Lower lobe of right lung (tissue), 2 donors: ENCODE results near the gene C16orf78. TPM values are rescaled to one million over a fixed set of nuclear protein-coding genes. Genes with fewer than 3 reads are reported as not detected.
A peak's percentile ranks its signal among the peaks of the same experiment; 100 is the strongest.
"Not testable (repeated sequence)": the region's sequence is repeated elsewhere in the genome, so short reads cannot be mapped to it uniquely, and the experiment has no call there.

Experiments
- ATAC-seq, 2 donors: fragments of 200-7000 bp; cut with Tn5 transposase; one replicate each; pipeline ENCODE4 v1.9.1; 2020 to 2022; ENCODE audit warnings: mild to moderate bottlenecking in 2 of 2, moderate library complexity in 2 of 2
- DNase-seq: peaks from one replicate; pipeline ENCODE4 v3.0.0-alpha.2; 2020
- H3K27ac ChIP-seq: fragments of 200-600 bp; one replicate; pipeline ENCODE4 v1.8.0; 2022
- H3K27me3 ChIP-seq: fragments of 200-600 bp; one replicate; pipeline ENCODE4 v1.8.0; 2022; ENCODE audit warnings: low read depth
- H3K36me3 ChIP-seq: fragments of 200-600 bp; one replicate; pipeline ENCODE4 v1.8.0; 2022; ENCODE audit warnings: mild to moderate bottlenecking
- H3K4me1 ChIP-seq: fragments of 200-600 bp; one replicate; pipeline ENCODE4 v1.8.0; 2022
- H3K4me3 ChIP-seq: fragments of 200-600 bp; one replicate; pipeline ENCODE4 v1.8.0; 2022; ENCODE audit warnings: mild to moderate bottlenecking
- H3K9me3 ChIP-seq: fragments of 200-600 bp; one replicate; pipeline ENCODE4 v1.8.0; 2022
- CTCF ChIP-seq: fragments of 200-600 bp; IDR thresholded peaks from one replicate; pipeline ENCODE4 v1.8.0; 2022; ENCODE audit warnings: antibody characterized with exemption, mild to moderate bottlenecking
- intact Hi-C: fragments of 100-400 bp; cut with DNase I; formaldehyde crosslinking; loops from one replicate; pipeline ENCODE4 v1.11.0; 2022
- total RNA-seq: library from RNA; stranded (reverse); fragmentation: NEBNext Ultra II Directional; extraction: Animal tissue kit (Norgen Biotek cat#: 25700); gene quantifications from one replicate; pipeline ENCODE4 v1.2.1, GENCODE V29; 2021
- donor health status: DM: no; HTN: yes; CAD: no; lungs with severe emphysema.

The C16orf78 gene
- total RNA-seq, 1 donor from 2014 or later: not detected

GRCh38 chr16:49354101-49354500 is 19.5 kb upstream of the C16orf78 start:
- Histone ChIP-seq H3K27ac (no peak overlapping the region), H3K36me3 (no peaks in the 10 kb centered on the region), H3K4me1 (no peaks in the 10 kb centered on the region), H3K4me3 (no peak overlapping the region), H3K9me3 (no peaks in the 10 kb centered on the region), H3K27me3 (peaks cover 14% of the 10 kb centered on the region)
- no peak for TF ChIP-seq CTCF
- intact Hi-C loops: loop anchor here (10.0 kb wide), 1 partner anchor 669 kb away; no protein-coding TSS in a partner anchor
- DNase-seq (no peak), ATAC-seq (no peak)

DNA sequence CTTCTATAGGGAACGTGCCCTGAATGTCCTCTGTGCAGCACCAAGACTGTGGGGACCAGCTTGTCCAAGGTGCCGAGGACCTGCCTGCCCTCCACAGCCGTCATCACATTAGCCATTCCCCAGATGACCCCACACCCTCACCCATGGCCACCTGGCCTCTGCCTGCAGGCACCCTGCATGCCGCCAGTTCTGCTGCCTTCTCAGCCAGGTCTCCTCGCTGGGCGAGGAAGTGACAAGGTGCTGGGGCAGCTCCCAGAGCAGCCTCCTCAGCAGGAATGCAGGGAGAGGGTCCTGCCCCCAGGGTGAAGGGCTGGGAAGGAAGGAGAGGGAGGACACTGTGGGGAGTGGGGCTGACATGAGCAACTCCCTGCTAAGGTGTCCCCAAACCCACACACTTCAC is 18.6 kb upstream of the C16orf78 start:
- Histone ChIP-seq H3K4me3 (no peak overlapping the region), H3K9me3 (no peaks in the 10 kb centered on the region), H3K36me3 (no peaks in the 10 kb centered on the region), H3K4me1 (no peaks in the 10 kb centered on the region), H3K27me3 (peaks cover 8% of the 10 kb centered on the region), H3K27ac (no peak overlapping the region)
- ATAC-seq: no peak
- intact Hi-C loops: loop anchor here (10.0 kb wide), 1 partner anchor 670 kb away; no protein-coding TSS in a partner anchor
- no peak for TF ChIP-seq CTCF
- no peak for DNase-seq

DNA sequence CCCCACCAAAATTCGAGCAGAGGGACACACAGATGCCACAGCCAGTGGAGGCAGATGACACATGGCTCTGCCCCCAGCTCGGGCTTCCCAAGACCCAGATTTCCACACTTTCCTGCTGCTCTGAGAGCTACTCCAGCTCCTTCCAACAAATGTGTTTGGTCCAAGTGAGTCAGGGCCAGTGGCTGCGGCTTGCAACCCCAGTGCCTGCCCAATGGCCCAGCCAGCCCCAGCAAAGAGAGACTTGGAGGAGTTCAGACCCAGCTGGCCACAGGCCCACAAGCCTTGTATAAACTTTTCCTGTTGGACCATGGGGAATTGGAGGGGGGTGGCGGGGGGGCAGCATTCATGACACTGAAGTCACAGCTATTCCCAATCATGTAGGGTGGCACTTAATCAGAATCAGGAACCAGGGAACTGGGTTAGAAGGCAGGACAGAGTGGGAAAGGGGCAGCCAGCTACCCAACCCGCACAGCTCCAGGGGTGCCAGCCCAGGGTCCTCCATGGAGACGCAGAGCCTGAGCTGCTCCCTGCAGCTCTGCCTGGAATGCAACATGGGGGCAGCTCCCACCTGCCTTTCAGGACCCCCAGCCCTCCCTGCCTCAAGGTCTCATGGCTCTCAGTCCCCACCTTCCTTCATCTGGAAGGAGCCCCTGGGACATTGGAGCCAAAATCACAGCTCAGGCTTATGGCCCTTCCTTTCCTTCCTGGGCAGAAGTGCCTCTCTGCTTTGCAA is 17.5 kb upstream of the C16orf78 start:
- intact Hi-C loops: loop anchor here (10.0 kb wide), 1 partner anchor 671 kb away; no protein-coding TSS in a partner anchor
- ATAC-seq (peak in 1 of 2 donors; percentile 20), DNase-seq (no peak)
- Histone ChIP-seq H3K36me3 (no peaks in the 10 kb centered on the region), H3K27ac (no peak overlapping the region), H3K4me3 (no peak overlapping the region), H3K4me1 (no peaks in the 10 kb centered on the region), H3K27me3 (peaks cover 3% of the 10 kb centered on the region), H3K9me3 (no peaks in the 10 kb centered on the region)
- TF ChIP-seq CTCF: no peak

GRCh38 chr16:49356728-49357488 is 16.7 kb upstream of the C16orf78 start:
- DNase-seq: no peak
- Histone ChIP-seq H3K27ac (no peak overlapping the region), H3K9me3 (no peaks in the 10 kb centered on the region), H3K4me1 (no peaks in the 10 kb centered on the region), H3K36me3 (no peaks in the 10 kb centered on the region), H3K27me3 (peaks cover 3% of the 10 kb centered on the region), H3K4me3 (no peak overlapping the region)
- no peak for ATAC-seq
- intact Hi-C loops: loop anchor here (10.0 kb wide), 1 partner anchor 672 kb away; no protein-coding TSS in a partner anchor
- no peak for TF ChIP-seq CTCF

DNA sequence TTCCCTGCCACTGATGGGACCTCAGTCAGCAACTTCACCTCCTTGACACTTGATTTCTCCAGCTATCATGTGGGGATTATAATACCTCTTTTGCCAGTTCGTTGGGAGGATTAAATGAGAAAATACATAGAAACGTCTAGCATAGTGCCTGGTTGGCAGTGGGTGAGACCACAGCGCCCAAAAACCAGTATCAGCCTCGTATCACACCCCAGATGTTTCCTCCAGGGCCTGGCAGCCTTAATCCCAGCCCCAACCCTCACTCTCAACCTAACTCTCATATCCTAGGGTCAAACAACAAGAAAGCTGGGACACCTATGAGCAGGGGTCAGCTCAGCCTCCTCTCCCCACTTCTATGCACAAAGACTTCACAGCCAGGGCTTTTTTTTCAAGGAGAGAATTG is 14.0 kb upstream of the C16orf78 start:
- intact Hi-C loops: loop anchor here (10.0 kb wide), 1 partner anchor 675 kb away; no protein-coding TSS in a partner anchor
- no peaks in the 10 kb centered on the region for H3K4me1 ChIP-seq
- no peak overlapping the region for H3K4me3 ChIP-seq
- ATAC-seq: no peak
- H3K27ac ChIP-seq: no peak overlapping the region
- TF ChIP-seq CTCF: no peak
- peaks cover 3% of the 10 kb centered on the region for H3K27me3 ChIP-seq
- no peaks in the 10 kb centered on the region for H3K36me3 ChIP-seq
- DNase-seq: no peak
- H3K9me3 ChIP-seq: no peaks in the 10 kb centered on the region

DNA sequence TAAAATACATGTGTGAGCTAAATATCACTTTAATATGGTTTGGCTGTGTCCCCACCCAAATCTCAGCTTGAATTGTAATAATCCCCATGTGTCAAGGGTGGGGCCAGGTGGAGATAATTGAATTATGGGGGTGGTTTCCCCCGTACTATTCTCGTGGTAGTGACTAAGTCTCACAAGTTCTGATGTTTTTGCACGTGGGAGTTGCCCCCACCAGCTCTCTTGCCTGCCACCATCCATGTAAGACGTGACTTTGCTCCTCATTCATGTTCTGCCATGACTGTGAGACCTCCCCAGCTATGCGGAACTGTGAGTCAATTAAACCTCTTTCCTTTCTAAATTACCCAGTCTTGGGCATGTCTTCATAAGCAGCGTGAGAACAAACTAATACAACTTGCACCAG is 11.9 kb upstream of the C16orf78 start:
- intact Hi-C loops, H3K4me3 ChIP-seq, ATAC-seq, H3K4me1 ChIP-seq, H3K27ac ChIP-seq, H3K36me3 ChIP-seq, H3K9me3 ChIP-seq, H3K27me3 ChIP-seq, DNase-seq: not testable (repeated sequence)
